ENCODE data around the gene RELB.

Gene RELB

GRCh38 chr19:45025264-45025663 is 24.0 kb downstream of the RELB start:
- DNase-seq: no peak

DNA sequence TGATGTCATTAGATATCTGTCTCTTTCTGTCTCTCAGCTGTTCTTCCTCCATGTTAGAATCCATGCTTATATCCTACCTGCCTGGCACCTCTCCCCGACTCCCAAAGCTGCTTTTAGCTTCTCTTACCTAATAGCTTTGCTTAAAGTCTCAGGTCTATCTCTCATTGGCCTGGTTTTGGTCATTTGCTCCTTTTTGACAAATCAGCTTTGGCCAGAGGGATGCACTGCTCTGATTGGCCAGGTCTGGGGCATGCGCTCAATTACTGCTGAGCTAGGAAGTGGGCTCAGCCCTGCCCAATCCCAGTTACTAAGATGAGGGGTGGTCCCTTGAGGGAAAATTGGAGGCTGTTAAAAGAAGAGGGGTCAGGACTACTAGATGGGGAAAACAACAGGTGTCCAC is 26.1 kb downstream of the RELB start:
- no peak for DNase-seq

DNA sequence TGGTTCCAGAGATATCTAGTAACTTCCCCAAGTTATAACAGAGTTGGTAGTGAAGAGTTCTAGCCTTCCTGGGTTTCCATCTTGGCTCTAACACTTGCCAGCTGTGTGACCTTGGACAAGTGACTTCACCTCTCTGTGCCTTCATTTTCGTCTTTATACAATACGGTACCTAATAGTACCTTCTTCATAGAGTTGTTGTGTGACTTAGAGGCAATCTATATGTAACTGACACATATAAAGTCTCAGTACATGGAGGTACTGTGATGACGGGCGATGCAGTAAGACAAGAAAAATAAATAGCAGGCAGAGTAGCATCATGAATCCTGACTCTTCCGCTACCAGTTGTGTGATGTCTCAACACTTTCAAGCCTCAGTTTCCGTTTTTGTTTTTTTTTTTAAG is 29.6 kb downstream of the RELB start:
- DNase-seq: no peak

DNA sequence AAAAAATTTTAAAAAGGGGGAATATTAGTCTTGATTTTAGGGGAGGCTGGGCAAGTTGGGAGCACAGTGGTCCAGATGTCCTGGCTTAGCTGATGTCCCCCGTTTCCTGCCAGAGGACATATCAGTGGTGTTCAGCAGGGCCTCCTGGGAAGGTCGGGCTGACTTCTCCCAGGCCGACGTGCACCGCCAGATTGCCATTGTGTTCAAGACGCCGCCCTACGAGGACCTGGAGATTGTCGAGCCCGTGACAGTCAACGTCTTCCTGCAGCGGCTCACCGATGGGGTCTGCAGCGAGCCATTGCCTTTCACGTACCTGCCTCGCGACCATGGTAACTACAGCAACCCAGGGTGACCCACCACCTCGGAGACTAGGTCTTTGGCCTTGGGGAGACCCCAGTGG is 31.2 kb downstream of the RELB start:
- no peak for DNase-seq

DNA sequence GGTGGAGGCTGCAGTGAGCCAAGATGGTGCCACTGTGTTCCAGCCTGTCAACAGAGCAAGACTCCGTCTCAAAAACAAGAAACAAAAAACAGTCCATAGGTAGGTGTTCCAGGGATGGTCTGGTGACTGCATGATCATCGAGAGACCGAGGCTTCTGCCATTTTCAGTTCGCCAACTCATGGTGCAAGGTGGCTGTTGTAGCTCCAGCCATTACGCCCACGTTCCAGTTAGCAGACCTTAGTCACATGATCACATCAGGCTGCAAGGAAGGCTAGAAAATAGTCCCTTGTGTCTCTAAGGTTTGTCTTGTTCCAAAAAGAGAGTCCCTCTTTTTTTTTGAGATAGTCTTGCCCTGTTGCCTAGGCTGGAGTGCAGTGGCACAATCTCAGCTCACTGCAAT is 34.5 kb downstream of the RELB start:
- DNase-seq: no peak

DNA sequence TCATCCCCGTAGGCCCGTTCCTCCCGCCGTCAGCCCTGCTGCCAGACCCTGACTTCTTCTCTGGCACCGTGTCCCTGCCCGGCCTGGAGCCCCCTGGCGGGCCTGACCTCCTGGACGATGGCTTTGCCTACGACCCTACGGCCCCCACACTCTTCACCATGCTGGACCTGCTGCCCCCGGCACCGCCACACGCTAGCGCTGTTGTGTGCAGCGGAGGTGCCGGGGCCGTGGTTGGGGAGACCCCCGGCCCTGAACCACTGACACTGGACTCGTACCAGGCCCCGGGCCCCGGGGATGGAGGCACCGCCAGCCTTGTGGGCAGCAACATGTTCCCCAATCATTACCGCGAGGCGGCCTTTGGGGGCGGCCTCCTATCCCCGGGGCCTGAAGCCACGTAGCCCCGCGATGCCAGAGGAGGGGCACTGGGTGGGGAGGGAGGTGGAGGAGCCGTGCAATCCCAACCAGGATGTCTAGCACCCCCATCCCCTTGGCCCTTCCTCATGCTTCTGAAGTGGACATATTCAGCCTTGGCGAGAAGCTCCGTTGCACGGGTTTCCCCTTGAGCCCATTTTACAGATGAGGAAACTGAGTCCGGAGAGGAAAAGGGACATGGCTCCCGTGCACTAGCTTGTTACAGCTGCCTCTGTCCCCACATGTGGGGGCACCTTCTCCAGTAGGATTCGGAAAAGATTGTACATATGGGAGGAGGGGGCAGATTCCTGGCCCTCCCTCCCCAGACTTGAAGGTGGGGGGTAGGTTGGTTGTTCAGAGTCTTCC is 36.3 kb downstream of the RELB start:
- DNase-seq: no peak

GRCh38 chr19:45038931-45039893 is 37.9 kb downstream of the RELB start, which contains the start of gene CLASRP:
TSS of gene CLASRP (plus strand) at chr19:45039045. CDS start at chr19:45040213, 1,168 bp downstream.
- DNase-seq: peak; percentile 92

DNA sequence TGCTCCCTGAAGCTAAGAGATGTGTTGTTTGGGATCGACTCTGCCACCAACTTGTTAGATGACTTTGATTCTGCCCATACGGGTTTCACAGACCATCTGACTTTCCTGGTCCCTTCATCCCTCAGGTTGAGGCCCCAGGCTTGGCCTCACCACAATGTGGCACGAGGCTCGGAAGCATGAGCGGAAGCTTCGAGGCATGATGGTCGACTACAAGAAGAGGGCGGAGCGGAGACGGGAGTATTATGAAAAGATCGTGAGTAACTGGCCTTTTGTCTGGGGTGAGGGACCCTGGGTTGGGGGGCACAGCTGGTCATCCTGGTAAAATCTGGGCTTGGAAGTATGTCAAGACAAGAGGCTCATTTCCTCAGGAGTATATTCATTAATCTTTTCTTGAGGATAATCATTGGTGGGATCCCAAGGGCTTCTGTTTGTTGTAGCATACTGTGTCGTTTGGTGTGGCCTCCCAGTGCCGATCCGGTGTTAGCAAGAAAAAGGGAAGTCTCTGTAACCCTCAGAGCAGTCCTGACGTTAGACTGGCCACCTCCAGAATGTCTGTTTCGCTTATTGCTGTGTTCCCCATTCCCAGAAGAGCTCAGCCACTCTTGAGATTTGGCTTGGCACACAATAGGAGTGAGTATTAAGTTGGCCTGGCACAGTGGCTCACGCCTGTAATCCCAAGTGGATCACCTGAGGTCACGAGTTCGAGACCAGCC is 39.0 kb downstream of the RELB start:
- DNase-seq: no peak

DNA sequence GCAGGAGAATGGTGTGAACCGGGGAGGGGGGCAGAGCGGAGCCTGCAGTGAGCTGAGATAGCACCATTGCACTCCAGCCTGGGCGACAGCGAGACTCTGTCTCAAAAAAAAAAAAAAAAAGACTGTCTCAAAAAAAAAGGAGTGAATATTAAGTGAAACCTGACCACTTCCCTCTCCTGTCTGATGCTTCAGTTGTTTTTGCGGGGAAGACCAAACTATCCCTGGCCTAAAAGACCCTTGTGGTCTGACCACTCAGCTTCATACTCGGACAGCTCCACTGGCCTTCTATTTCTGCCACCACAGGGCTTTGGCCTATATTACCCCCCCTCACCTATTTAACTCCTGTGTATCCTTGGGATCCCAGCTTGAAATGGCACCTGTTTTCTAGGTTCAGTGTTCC is 39.9 kb downstream of the RELB start:
- DNase-seq: no peak

DNA sequence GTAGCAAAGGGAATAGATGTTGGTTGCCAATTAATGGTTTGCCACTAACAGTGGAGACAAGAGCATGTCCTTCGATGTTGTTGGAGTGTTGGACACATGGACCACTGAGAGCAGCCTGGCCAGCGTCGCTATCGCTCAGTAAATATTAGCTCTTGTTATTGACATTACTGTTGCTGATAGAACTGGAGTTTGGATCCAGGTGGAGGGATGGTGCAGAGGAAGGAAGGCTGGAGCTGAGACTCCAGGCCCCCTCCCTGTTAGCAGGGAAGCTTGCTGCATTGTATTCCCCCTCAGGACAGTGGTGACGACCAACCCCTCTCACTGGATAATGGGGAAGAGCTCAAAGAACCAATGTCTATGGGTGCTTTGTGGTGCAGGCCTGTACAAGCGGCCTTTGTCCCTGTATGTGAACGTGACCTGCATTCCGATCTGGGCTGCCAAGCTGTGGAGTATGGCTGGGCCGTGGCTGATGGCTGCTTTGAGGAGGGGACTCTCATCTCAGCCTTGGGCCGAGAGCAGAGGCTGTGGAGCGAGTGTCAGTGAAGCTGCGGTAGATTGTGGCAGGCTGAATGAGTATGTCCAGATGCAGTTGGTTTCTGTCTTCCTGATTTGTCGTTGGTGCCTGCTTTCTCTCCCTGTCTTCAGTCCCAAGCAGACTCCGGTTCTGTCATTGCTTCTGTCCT is 44.5 kb downstream of the RELB start:
- no peak for DNase-seq

GRCh38 chr19:45046355-45046754 is 45.1 kb downstream of the RELB start:
- DNase-seq: no peak

- DNase-seq: no peak
Observed at GRCh38 chr19:45047188-45047797, 46.0 kb downstream of the RELB start.

DNA sequence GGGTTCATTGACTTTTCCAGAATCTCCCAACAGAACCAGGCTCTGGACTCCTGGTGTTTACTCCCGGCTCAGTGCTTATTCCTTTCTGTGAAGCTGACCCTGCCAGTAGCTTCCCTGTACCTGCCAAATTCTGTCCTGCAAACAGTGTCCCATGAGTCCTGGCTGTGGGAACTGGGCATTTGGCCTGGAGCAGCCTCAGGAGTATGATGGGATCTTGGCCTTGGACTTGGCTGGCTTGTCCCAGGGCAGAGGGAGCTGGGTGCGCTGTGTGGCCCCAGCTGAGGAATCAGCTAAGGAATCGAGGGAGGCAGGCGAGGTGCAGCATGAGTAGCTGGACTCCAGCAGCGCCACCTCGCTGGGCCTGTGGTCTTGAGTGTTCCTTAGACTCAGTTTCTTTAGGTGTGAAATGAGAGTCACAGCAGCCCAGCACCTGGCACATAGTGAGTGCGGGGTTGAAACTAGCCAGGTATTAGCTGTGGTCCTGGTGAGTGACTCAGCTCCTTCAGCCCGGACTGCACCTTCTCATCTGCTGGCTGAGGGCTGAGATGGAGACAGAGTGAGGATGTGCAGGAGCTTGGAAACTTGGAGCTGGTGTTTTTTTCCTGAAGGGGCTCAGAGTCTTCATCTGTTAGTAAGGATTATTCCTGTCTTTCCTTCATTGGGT is 47.9 kb downstream of the RELB start:
- no peak for DNase-seq

DNA sequence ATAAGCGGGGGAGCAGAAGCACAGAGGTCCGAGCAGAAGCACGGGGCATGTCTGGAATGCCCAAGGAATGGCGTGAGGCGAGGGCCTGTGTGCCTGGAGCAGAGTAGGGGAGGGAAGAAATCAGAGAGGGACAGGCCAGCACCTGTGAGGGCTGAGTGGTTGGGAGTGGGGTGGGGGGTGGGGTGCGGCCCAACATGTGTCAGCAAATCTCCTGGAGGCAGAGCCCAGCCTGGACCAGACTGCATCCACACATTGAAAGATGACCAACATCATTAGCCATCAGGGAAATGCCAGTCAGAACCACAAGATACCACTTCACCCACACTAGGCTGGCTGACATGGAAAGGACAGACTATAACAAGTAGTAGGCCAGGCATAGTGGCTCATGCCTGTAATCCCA is 48.8 kb downstream of the RELB start:
- no peak for DNase-seq

DNA sequence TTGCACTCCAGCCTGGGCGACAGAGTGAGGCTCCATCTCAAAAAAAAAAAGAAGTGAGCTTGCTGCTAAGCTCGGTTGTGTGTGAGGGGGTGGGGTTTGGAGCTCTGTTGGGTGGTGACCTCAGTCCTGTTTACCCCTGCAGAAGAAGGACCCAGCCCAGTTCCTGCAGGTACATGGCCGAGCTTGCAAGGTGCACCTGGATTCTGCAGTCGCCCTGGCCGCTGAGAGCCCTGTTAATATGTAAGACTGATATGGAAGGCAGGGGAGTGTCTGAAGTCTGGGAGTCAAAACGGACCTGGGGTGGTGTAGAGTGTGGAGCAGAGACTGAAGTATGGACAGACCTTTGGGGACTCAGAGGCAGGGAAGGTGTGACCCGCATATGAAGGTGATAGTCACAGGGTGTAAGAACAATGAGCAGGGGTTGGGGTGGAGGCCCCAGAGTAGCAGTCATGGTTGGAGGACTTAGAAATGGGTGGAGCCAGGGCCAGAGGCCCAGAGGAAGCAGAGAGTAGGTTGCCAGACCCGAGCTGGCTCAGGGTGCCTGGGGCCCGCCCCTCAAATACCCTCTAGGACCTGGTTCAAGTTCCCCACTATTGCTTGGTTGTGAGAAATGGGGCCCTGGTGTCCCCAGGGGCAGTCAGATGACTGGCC is 50.8 kb downstream of the RELB start:
- DNase-seq: no peak

DNA sequence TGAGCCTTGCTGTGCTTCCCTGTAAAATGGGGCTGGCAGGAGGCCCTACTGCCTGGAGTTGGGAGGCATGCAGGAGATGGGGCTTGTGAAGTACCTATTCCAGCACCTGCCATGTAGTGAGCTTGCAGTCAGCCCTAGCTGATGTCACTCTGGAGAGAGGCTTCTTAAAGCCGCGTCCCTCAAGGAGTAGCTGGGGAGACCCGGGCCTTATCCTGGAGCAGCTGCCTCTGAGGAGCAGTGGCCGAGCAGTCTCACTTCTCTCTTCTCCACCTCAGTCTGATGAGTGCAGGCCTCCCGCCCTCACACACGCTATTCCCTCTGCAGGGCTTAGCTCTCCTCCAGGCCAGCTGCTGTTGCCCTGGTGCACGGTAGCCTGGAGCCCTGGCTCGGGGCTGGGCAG is 55.6 kb downstream of the RELB start:
- no peak for DNase-seq

DNA sequence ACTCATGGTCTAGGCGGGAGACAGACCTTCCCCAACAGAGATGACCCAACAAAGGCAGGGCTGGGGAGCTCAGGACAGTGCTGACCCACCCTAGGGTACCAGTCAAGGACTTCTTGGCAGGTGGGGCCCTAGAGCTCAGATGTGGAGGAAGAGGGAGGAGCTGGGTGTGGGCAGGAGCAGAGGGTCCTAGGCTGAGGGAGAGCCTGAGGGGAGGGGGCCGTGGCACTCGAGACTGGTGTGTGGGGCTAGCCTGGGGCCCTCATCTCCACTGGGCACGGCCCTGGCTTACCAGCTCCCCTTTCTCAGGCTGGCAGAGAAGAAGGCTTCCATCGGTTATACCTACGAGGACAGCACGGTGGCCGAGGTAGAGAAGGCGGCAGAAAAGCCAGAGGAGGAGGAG is 56.2 kb downstream of the RELB start:
- no peak for DNase-seq

GRCh38 chr19:45058622-45059159 is 57.4 kb downstream of the RELB start:
- DNase-seq: no peak

DNA sequence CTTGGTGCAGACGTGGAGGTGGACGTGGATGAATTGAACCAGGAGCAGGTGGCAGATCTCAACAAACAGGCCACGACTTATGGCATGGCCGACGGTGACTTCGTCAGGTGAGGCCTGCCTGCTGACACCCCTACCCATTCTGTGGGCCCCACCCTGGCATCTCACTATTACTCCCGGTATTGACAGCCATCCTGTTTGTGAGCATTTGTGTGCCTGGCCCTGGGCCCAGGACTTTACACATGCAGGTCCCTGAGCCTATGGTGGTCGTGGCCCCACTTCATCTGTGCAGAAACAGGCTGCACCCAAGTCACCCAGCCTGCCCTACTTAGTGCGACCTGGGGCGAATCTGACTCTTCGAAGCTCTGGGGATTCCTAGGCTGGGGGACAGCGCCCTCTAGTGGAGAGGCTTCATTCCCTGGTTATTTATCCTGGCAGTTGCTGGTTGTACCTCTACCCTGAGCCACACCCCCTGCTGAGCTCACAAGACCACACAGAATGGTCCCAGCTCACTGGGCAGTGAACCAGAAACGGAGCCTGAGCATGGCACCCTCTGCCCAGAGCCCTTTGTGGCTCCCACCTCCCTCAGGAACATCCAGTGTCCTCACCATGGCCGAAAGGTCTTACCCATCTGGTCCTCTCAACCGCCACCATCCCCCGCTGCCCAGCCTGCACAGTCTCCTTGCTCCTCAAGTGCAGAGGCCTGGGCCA is 58.1 kb downstream of the RELB start:
- peak; percentile 85 for DNase-seq

DNA sequence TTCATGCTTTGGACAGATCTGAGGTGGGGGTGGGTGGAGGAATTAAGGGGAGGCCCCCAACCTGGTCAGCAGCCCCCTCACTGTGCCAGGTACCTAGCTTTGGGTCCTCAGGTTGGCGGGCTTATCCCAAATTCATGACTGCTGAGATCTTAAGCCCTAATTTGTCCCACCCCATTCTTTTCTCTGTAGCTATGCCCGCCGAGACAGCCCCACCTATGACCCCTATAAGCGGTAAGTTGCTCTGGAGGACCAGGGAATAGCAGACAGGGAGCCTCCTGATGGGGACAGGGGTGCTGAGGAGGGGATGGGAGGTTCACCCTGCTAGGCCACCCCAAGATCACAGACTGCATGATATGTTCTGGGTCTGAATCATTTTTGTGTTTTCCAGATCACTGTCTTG is 60.7 kb downstream of the RELB start:
- no peak for DNase-seq
